Common myeloid progenitor, CD34-positive (primary cell): ENCODE data around the gene RBM28.

ENCODE experiments used
- CTCF ChIA-PET: fragments of 350-600 bp; sonication (Branson Sonifier 250); formaldehyde crosslinking; loops from one replicate; lab custom pipeline; 2021; ENCODE audit warnings: antibody characterized with exemption; lab: Charles Lee
- POLR2A ChIA-PET: fragments of 350-600 bp; sonication (Branson Sonifier 250); formaldehyde crosslinking; loops from one replicate; lab custom pipeline; 2021; ENCODE audit warnings: antibody characterized with exemption; lab: Charles Lee
- DNase-seq, 3 donors: peaks; one replicate each; pipeline versions ENCODE4 v3.0.0 to v3.0.0-alpha.2; 2013
- H3K27ac ChIP-seq, 2 experiments: 1 replicate in 1 of 2; 2 replicates in 1 of 2; pipeline ENCODE4 v1.7.0; 2013; ENCODE audit warnings: inconsistent platforms in 2 of 2, low read length in 2 of 2, mild to moderate bottlenecking in 2 of 2, low read depth in 1 of 2, moderate library complexity in 1 of 2; ENCODE audit not compliant: severe bottlenecking in 2 of 2, insufficient read depth in 1 of 2, poor library complexity in 1 of 2
- H3K27me3 ChIP-seq, 5 experiments: replicated peaks in 2 of 5; 1 replicate in 3 of 5; 2 replicates in 2 of 5; pipeline versions ENCODE4 v1.6.1 to v1.7.0; 2013; ENCODE audit warnings: low read length in 4 of 5, mild to moderate bottlenecking in 2 of 5, moderate library complexity in 2 of 5, inconsistent platforms in 1 of 5; ENCODE audit not compliant: insufficient read depth in 5 of 5, control insufficient read depth in 4 of 5
- H3K36me3 ChIP-seq, 4 experiments: 1 replicate in 2 of 4; 2 replicates in 2 of 4; pipeline versions ENCODE4 v1.6.1 to v1.7.0; 2013; ENCODE audit warnings: low read length in 3 of 4, control low read depth in 1 of 4, mild to moderate bottlenecking in 1 of 4; ENCODE audit not compliant: control insufficient read depth in 4 of 4, insufficient read depth in 4 of 4
- H3K4me1 ChIP-seq, 4 experiments: 1 replicate in 3 of 4; 2 replicates in 1 of 4; pipeline versions ENCODE4 v1.6.1 to v1.7.1; 2013; ENCODE audit warnings: low read length in 3 of 4, mild to moderate bottlenecking in 3 of 4, control low read depth in 1 of 4, inconsistent platforms in 1 of 4, moderate library complexity in 1 of 4; ENCODE audit not compliant: control insufficient read depth in 4 of 4, insufficient read depth in 4 of 4; ENCODE audit errors: control extremely low read depth in 1 of 4
- H3K4me3 ChIP-seq, 7 experiments: 1 replicate in 4 of 7; 2 replicates in 3 of 7; pipeline versions ENCODE4 v1.5.1 to v1.7.0; 2013; ENCODE audit warnings: mild to moderate bottlenecking in 7 of 7, low read length in 6 of 7, moderate library complexity in 6 of 7, inconsistent platforms in 2 of 7, low read depth in 2 of 7, control low read depth in 1 of 7; ENCODE audit not compliant: insufficient read depth in 4 of 7, control insufficient read depth in 1 of 7; ENCODE audit errors: extremely low read depth in 1 of 7
- H3K9me3 ChIP-seq, 5 experiments: 1 replicate in 4 of 5; 2 replicates in 1 of 5; pipeline versions ENCODE4 v1.6.1 to v1.7.1; 2013; ENCODE audit warnings: low read length in 4 of 5, mild to moderate bottlenecking in 2 of 5, inconsistent platforms in 1 of 5, low read depth in 1 of 5, moderate library complexity in 1 of 5; ENCODE audit not compliant: control insufficient read depth in 4 of 5, insufficient read depth in 2 of 5; ENCODE audit errors: control extremely low read depth in 1 of 5
- WGBS: methylation state at CpG from one replicate; pipeline ENCODE4 v1.1.5; 2013; ENCODE audit not compliant: insufficient coverage; 5-methylcytosine and 5-hydroxymethylcytosine counted together

RBM28 gene

GRCh38 chr7:128352153-128352537 lies 8.4 kb upstream of the RBM28 start:
- Histone ChIP-seq H3K4me1 (peaks cover 0 to 14% (median 10%) of the 10 kb centered on the region in 4 experiments), H3K27me3 (peaks cover 3 to 54% (median 27%) of the 10 kb centered on the region in 5 experiments), H3K27ac (no peak overlapping the region), H3K36me3 (no peaks in the 10 kb centered on the region), H3K4me3 (no peak overlapping the region), H3K9me3 (no peaks in the 10 kb centered on the region)
- peak; percentile 63 to 65 (median 64) for DNase-seq
- WGBS = 13% methylated on average over 32 of the region's 34 CpGs
- POLR2A ChIA-PET = no interaction called here
- CTCF ChIA-PET = interaction anchor here (1.3 to 67.2 kb wide), 5 partner anchors 13 to 75 kb away, joined by 4 to 1829 read pairs (median 186); partner anchors contain the start of gene IMPDH1

DNA sequence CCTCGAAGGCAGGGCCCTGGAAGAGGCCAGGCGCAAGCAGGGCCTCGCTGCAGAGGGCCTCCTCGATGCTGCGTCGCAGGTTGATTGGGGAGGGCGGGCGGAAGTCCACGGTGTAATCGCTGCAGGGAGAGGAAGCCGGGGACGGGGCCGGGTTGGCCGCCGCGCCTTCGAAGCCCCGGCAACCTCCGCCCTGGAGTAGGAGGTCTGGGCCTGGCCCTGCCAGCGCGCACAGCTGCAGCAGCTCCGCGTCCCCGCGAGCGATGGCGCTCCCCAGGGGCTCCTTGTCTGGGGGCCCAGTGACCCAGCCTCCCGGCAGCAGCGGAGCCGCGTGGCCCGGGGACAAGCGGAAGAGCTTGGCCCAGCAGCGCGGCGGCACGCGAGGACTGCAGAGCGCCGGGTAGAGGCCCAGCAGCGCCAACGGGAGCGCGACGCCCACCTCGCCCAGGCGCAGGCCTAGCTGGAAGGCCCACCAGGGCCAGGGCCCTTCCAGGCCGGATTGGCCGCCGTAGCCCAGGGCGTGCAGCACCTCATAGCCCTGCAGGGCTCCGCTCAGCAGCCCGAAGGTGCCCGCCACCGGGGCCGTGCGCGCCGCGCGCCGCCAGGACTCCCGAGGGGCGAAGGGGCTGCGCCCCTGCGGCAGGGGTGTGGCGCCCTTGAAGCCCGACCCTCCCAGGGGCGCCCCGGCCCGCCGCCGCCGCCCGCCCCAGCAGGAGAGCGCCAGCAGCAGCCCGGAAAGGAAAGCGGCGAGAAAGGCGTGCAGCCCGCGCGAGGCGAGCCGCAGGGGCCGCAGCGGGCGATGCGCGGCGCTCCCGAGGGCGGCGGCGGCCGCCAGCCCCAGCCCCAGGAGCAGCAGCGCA lies 7.8 kb upstream of the RBM28 start:
- Histone ChIP-seq H3K27me3 (peaks cover 3 to 54% (median 27%) of the 10 kb centered on the region in 5 experiments), H3K4me3 (peak overlapping the region in 3 of 7 experiments; percentile 19 to 28 (median 20)), H3K4me1 (peaks cover 0 to 14% (median 10%) of the 10 kb centered on the region in 4 experiments), H3K9me3 (no peaks in the 10 kb centered on the region), H3K27ac (no peak overlapping the region), H3K36me3 (no peaks in the 10 kb centered on the region)
- WGBS = 19% methylated on average over 73 of the region's 97 CpGs
- CTCF ChIA-PET = interaction anchor here (1.1 to 14.5 kb wide), 6 partner anchors 9 to 75 kb away, joined by 3 to 440 read pairs (median 6); partner anchors contain the start of gene IMPDH1
- POLR2A ChIA-PET = interaction anchor here (0.6 kb wide), 1 partner anchor 10 kb away, joined by 4 read pairs; no protein-coding TSS in a partner anchor
- peak in 2 of 3 donors; percentile 47 to 48 for DNase-seq

GRCh38 chr7:128350708-128351295 lies 7.1 kb upstream of the RBM28 start:
- no peaks in the 10 kb centered on the region for H3K9me3 ChIP-seq
- H3K27me3 ChIP-seq = peaks cover 3 to 54% (median 25%) of the 10 kb centered on the region in 5 experiments
- 87% methylated on average over 29 of the region's 35 CpGs for WGBS
- H3K36me3 ChIP-seq = no peaks in the 10 kb centered on the region
- CTCF ChIA-PET = interaction anchor here (0.9 to 14.5 kb wide), 10 partner anchors 8 to 110 kb away, joined by 3 to 440 read pairs (median 6); partner anchors contain the start of gene IMPDH1
- no peak for DNase-seq
- POLR2A ChIA-PET = interaction anchor here (0.6 kb wide), 1 partner anchor 9 kb away, joined by 4 read pairs; no protein-coding TSS in a partner anchor
- peaks cover 0 to 14% (median 10%) of the 10 kb centered on the region in 4 experiments for H3K4me1 ChIP-seq
- H3K27ac ChIP-seq = no peak overlapping the region
- H3K4me3 ChIP-seq = no peak overlapping the region

GRCh38 chr7:128349466-128349825 lies 5.7 kb upstream of the RBM28 start:
- ChIA-PET POLR2A (no interaction called here), CTCF (interaction anchor here (1.3 to 14.5 kb wide), 12 partner anchors 10 to 111 kb away, joined by 3 to 440 read pairs (median 16); no protein-coding TSS in a partner anchor)
- no peak for DNase-seq
- peaks cover 0 to 14% (median 10%) of the 10 kb centered on the region in 4 experiments for H3K4me1 ChIP-seq
- no peaks in the 10 kb centered on the region for H3K9me3 ChIP-seq
- no CpG with 5 or more reads among the region's 4 CpGs for WGBS
- H3K27me3 ChIP-seq = peaks cover 3 to 50% (median 25%) of the 10 kb centered on the region in 5 experiments
- no peaks in the 10 kb centered on the region for H3K36me3 ChIP-seq
- no peak overlapping the region for H3K27ac ChIP-seq
- no peak overlapping the region for H3K4me3 ChIP-seq

GRCh38 chr7:128347647-128348097 lies 4.0 kb upstream of the RBM28 start:
- peak; percentile 62 to 74 (median 63) for DNase-seq

DNA sequence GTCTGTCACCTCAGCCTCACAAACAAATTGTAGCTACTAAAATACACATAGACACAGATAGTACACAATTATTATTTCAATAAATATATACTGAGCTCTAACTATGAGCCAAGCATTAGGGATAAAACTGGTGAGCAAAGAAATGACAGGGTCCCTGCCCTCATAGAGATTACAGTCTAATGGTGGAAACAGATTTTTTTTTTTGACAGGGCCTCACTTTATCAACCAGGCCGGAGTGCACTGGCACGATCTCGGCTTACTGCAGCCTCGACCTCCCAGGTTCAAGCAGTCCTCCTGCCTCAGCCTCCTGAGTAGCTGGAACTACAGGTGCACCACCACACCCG lies 695 bp upstream of the RBM28 start:
- CTCF ChIA-PET = interaction anchor here (0.8 to 14.5 kb wide), 16 partner anchors 10 to 537 kb away, joined by 3 to 440 read pairs (median 5); partner anchors contain the start of gene HILPDA

More at GRCh38 chr7:128347647-128348097, 4.0 kb upstream of the RBM28 start:
- H3K27ac ChIP-seq = no peak overlapping the region
- ChIA-PET CTCF (interaction anchor here (0.7 to 14.5 kb wide), 28 partner anchors 8 to 127 kb away, joined by 3 to 440 read pairs (median 5); partner anchors contain the start of genes HILPDA and IMPDH1), POLR2A (interaction anchor here (0.7 to 1.1 kb wide), 2 partner anchors 80 to 115 kb away, joined by 3 to 4 read pairs; no protein-coding TSS in a partner anchor)
- WGBS = 0% methylated on average over 2 of the region's 2 CpGs
- peaks cover 0 to 40% (median 16%) of the 10 kb centered on the region in 5 experiments for H3K27me3 ChIP-seq
- no peak overlapping the region for H3K4me3 ChIP-seq
- H3K36me3 ChIP-seq = no peaks in the 10 kb centered on the region
- no peaks in the 10 kb centered on the region for H3K9me3 ChIP-seq
- peaks cover 6 to 25% (median 18%) of the 10 kb centered on the region in 4 experiments for H3K4me1 ChIP-seq

More for the DNA sequence above, 695 bp upstream of the RBM28 start:
- Histone ChIP-seq H3K4me3 (peak overlapping the region in 1 of 7 experiments; percentile 90), H3K27ac (no peak overlapping the region), H3K27me3 (peaks cover 0 to 8% (median 3%) of the 10 kb centered on the region in 5 experiments), H3K4me1 (peaks cover 12 to 27% (median 17%) of the 10 kb centered on the region in 4 experiments), H3K36me3 (peaks cover 0 to 10% (median 6%) of the 10 kb centered on the region in 4 experiments), H3K9me3 (no peaks in the 10 kb centered on the region)
- no peak for DNase-seq
- POLR2A ChIA-PET = no interaction called here
- WGBS = 95% methylated on average over 5 of the region's 5 CpGs
